Neural crest cell (in vitro differentiated cells): ENCODE results near the gene MRPL45. TPM values are rescaled to one million over a fixed set of nuclear protein-coding genes. Genes with fewer than 3 reads are reported as not detected.

Experiments
- DNase-seq: peaks from one replicate; pipeline ENCODE4 v3.0.0; 2021; ENCODE audit warnings: low read depth, mixed read lengths, low spot score
- H3K27ac Mint-ChIP-seq: one replicate; pipeline ENCODE4 v1.8.0; 2021; ENCODE audit warnings: mild to moderate bottlenecking, mixed read lengths; ENCODE audit not compliant: unreplicated experiment
- H3K27me3 Mint-ChIP-seq: 2 replicates; pipeline ENCODE4 v1.8.0; 2021; ENCODE audit warnings: low read depth, mild to moderate bottlenecking, mixed read lengths
- H3K36me3 Mint-ChIP-seq: 2 replicates; pipeline ENCODE4 v1.8.0; 2021; ENCODE audit warnings: low read depth, mild to moderate bottlenecking, mixed read lengths
- H3K4me1 Mint-ChIP-seq: 2 replicates; pipeline ENCODE4 v1.8.0; 2021; ENCODE audit warnings: mixed read lengths
- H3K4me3 Mint-ChIP-seq: one replicate; pipeline ENCODE4 v1.8.0; 2021; ENCODE audit warnings: mild to moderate bottlenecking, mixed read lengths
- H3K9me3 Mint-ChIP-seq: 2 replicates; pipeline ENCODE4 v1.8.0; 2021; ENCODE audit warnings: mixed read lengths
- total RNA-seq: library from RNA; stranded (reverse); gene quantifications from 2 replicates; pipeline ENCODE4 v1.2.1, GENCODE V29; 2021
- TF ChIP-seq, protein P1 (sequence below): fragments of 200-600 bp; sonication (generic); conservative IDR thresholded peaks from 2 replicates; pipeline ENCODE4 v1.5.0; 2021; ENCODE audit warnings: antibody characterized with exemption, mild to moderate bottlenecking

MRPL45 gene
- total RNA-seq, 1 donor from 2014 or later = 47.5 TPM

DNA sequence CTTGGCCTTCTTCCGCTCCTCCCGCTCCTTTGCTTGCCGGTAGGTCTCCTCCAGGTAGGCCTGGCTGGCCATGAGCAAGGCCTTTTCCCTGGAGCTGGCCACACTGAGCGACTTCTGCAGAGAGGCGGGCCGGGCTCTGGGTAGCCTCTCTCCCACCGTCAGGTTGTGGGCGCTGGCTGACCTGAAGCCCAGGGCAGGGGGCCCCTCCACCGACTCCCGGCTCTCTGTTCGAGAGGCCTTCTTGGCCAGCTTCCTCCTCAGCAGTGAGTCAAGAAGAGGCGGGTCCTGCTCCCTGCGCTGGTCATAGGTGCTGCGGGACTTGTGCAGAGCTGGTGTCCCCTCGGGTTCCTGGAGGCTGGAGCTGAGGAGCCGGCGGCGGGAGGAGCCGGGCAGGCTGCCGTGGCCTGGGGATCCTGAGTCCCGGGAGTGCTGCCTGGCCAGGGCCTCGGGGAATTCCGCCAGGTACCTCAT, 34.0 kb downstream of the MRPL45 start:
- H3K9me3 Mint-ChIP-seq = no peaks in the 10 kb centered on the region
- H3K27me3 Mint-ChIP-seq = no peaks in the 10 kb centered on the region
- no peaks in the 10 kb centered on the region for H3K36me3 Mint-ChIP-seq
- no peak overlapping the region for H3K4me3 Mint-ChIP-seq
- no peak overlapping the region for H3K27ac Mint-ChIP-seq
- TF ChIP-seq, protein P1, sequence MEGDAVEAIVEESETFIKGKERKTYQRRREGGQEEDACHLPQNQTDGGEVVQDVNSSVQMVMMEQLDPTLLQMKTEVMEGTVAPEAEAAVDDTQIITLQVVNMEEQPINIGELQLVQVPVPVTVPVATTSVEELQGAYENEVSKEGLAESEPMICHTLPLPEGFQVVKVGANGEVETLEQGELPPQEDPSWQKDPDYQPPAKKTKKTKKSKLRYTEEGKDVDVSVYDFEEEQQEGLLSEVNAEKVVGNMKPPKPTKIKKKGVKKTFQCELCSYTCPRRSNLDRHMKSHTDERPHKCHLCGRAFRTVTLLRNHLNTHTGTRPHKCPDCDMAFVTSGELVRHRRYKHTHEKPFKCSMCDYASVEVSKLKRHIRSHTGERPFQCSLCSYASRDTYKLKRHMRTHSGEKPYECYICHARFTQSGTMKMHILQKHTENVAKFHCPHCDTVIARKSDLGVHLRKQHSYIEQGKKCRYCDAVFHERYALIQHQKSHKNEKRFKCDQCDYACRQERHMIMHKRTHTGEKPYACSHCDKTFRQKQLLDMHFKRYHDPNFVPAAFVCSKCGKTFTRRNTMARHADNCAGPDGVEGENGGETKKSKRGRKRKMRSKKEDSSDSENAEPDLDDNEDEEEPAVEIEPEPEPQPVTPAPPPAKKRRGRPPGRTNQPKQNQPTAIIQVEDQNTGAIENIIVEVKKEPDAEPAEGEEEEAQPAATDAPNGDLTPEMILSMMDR = no peak
- DNase-seq = no peak
- peaks cover 30% of the 10 kb centered on the region for H3K4me1 Mint-ChIP-seq

GRCh38 chr17:38332735-38333134, 35.8 kb downstream of the MRPL45 start:
- H3K4me3 Mint-ChIP-seq = no peak overlapping the region
- H3K27ac Mint-ChIP-seq = no peak overlapping the region
- H3K4me1 Mint-ChIP-seq = peaks cover 20% of the 10 kb centered on the region
- no peaks in the 10 kb centered on the region for H3K9me3 Mint-ChIP-seq
- no peaks in the 10 kb centered on the region for H3K36me3 Mint-ChIP-seq
- no peaks in the 10 kb centered on the region for H3K27me3 Mint-ChIP-seq
- no peak for DNase-seq
- TF ChIP-seq, protein P1 = no peak

- Mint-ChIP-seq H3K4me1 (peaks cover 12% of the 10 kb centered on the region), H3K27ac (no peak overlapping the region), H3K9me3 (no peaks in the 10 kb centered on the region), H3K4me3 (no peak overlapping the region), H3K36me3 (no peaks in the 10 kb centered on the region), H3K27me3 (no peaks in the 10 kb centered on the region)
- TF ChIP-seq, protein P1 = peak; percentile 68
- DNase-seq = peak; percentile 61
Measured at GRCh38 chr17:38333635-38334295, 36.8 kb downstream of the MRPL45 start.

DNA sequence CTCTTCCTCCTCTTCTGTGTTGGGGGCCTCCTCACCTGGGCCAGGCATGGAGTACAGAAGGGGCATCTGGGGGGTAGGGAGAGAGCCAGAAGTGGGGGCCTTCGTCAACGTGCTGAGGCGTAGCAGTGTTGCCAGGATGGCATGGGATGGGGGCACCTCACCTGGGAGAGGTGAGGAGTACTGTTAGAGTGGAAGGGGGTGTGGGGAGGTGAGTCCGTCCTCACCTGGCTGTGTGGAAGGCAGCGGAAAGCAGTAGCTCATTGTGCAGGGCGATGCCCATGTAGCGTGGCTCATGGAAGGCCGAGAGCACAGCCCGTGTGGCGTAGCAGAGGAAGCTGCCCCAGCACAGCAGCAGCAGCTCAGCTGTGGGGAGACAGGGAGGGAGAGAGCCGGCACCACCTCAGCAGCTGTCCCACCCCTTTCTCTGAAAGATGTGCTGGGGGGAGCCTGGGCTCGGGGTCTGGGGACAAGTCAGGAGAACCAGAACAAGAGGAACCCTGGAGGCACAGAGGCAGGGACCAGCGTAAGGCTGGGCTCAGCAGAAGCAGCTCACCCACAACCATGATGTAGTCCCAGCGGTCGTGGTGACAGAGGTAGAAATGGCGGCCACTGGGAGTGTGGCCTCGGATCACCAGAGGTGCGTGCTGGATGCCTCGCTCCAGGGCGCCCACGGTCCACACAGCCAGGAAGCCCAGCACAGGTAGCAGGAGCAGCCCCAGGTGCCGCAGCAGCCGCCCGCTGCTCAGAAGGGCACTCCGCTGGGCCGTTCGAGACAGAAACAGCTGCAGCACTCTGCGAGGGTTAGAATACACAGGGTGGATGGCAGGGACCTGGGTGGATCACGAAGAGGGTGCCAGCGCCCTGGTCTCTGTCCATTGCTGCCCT, 37.8 kb downstream of the MRPL45 start:
- Mint-ChIP-seq H3K36me3 (no peaks in the 10 kb centered on the region), H3K4me1 (peaks cover 5% of the 10 kb centered on the region), H3K4me3 (no peak overlapping the region), H3K27me3 (no peaks in the 10 kb centered on the region), H3K9me3 (no peaks in the 10 kb centered on the region), H3K27ac (no peak overlapping the region)
- TF ChIP-seq, protein P1 = no peak
- DNase-seq = no peak

- no peak overlapping the region for H3K4me3 Mint-ChIP-seq
- H3K9me3 Mint-ChIP-seq = no peaks in the 10 kb centered on the region
- DNase-seq = no peak
- TF ChIP-seq, protein P1 = no peak
- no peaks in the 10 kb centered on the region for H3K36me3 Mint-ChIP-seq
- no peaks in the 10 kb centered on the region for H3K27me3 Mint-ChIP-seq
- H3K27ac Mint-ChIP-seq = no peak overlapping the region
- no peaks in the 10 kb centered on the region for H3K4me1 Mint-ChIP-seq
Measured at GRCh38 chr17:38336838-38337237, 39.9 kb downstream of the MRPL45 start.
